Hippocampal formation (tissue), 2 donors: ENCODE measurements around the gene PMM1.

Experiments
- DNase-seq, 2 donors: peaks; one replicate each; lab custom pipeline; 2025; lab: John Stamatoyannopoulos, UW

PMM1 gene

DNA sequence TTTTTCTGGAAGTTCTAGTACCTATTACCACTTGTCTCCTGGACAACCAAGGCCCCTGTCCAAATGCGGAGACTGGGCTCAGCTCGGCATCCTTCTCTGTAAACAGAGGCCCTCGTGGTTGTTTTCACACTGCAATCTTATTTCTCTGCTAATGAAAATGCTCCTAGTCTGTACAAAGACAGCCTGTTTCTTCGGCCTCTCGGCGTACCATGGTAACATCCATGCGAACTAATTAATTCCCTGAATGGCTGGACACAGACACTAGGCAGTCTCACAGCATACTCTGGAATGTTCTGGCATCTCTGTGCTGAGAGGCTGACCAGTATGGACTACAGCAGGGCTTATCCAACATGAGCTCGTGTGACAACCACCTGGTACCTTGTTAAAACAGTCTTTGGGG lies 51.1 kb downstream of the PMM1 start:
- peak; percentile 47 to 88 for DNase-seq

- DNase-seq, result no peak
Observed at GRCh38 chr22:41537203-41537602, 52.4 kb downstream of the PMM1 start.

DNA sequence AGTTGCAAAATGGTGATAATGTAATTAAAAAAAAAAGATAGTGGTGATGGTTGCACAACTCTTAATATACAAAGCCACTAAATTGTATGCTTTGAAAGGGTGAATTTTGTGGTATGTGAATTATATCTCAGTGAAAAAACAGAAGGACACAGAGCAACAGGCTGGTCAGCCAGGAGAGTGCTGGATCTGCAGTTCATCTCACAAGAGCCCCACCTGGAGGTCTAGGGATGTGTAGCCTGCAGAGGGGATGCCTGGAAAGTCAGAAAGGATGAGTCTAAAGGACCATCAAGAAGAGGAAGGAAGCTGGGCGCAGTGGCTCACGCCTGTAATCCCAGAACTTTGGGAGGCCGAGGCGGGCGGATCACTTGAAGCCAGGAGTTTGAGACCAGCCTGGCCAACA lies 54.4 kb downstream of the PMM1 start:
- no peak for DNase-seq

- no peak for DNase-seq
Observed at GRCh38 chr22:41534219-41534618, 55.4 kb downstream of the PMM1 start.

GRCh38 chr22:41532908-41533825 lies 56.5 kb downstream of the PMM1 start:
- peak; percentile 39 to 44 for DNase-seq

GRCh38 chr22:41531715-41532477 lies 57.7 kb downstream of the PMM1 start:
- no peak for DNase-seq

DNA sequence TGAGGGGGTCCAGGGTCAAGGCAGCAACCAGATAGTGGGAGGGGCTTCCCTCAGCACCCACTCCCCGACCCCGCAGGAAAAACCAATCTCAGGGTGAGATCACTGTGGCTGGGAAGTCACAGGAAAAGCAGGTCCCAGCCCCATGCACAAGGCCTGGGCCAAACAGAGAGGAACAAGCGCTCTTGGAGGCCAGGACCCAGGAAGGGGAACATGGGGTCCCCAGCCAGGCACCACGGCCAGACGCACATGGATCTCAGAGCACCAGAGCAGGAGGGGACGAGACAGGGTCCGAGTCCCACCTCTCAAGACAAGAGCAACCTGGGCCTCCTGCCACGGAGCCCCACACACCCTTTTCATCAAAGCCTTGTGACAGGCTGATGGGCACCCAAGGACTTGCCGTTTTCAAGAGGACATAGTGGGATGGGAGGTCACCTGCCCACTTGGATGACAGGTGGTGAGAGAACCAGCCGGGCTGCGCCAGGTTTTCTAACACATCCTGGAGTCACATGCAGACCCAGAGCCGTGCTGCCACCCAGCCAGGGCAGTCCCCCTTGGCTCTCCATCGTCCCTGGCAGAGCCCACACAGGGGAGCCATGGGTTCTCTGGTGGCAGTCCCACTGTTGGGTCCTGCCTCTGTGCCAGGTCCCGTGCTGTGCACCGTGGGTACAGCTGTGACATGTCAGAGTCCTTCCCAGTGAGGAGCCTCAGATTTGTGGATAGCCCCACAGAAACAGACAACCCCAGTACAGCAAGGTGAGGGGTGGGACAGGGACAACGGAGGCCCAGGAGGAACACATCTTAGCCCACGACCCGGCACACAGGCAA lies 58.5 kb downstream of the PMM1 start:
- DNase-seq, result no peak

DNA sequence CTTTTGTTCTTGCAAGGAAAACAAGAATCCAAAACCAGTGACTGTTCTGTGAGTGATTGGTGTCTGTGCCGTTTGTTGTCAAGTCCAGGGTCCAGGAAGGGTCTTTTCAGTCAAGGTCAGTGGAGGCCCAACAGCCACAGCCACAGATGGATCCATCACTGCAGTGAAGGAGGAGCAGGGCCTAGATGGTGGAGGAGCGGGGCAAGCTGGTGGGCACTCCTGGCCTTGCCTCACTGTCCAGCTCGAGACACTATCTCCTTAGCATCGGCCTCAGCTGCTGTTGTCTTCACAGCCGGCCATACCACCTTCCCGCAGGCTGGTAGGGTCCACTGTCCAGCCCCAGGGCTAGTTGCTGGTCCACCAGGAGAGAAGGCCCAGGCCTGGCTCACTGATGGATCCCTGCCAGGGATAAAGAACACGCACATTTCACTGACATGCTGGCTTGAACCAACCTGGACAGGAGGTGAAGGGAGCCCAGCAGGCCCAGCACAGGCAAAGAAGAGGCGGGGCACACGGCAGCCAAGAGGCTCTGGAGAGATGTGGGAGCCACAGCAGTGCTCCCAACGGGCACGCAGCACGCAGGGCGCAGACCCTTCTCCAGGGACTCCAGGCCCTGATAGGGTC lies 60.6 kb downstream of the PMM1 start:
- DNase-seq, result no peak

- no peak for DNase-seq
Observed at GRCh38 chr22:41528132-41528766, 61.4 kb downstream of the PMM1 start.
